Astrocyte (in vitro differentiated cells and primary cell): ENCODE measurements around the gene MYO5A. TPM values are rescaled to one million over a fixed set of nuclear protein-coding genes. Genes with fewer than 3 reads are reported as not detected.
"Not testable (repeated sequence)": the region's sequence is repeated elsewhere in the genome, so short reads cannot be mapped to it uniquely, and the experiment has no call there.

ENCODE experiments used
- DNase-seq: peaks from one replicate; pipeline ENCODE4 v3.0.0-alpha.2; 2010; ENCODE audit warnings: low read depth
- FAIRE-seq: peaks from 2 replicates; lab custom pipeline; 2011; peaks lifted over from hg19 to GRCh38; lab: Jason Lieb, UNC
- H2AFZ ChIP-seq: 2 replicates; pipeline ENCODE4 v1.6.0; 2012; ENCODE audit warnings: low read depth, low read length, inconsistent platforms
- H3K27ac ChIP-seq: 2 replicates; pipeline ENCODE4 v1.5.1; 2011; ENCODE audit warnings: low read depth, low read length, inconsistent platforms
- H3K27me3 ChIP-seq: 2 replicates; pipeline ENCODE4 v1.6.0; 2011; ENCODE audit warnings: low read length, inconsistent platforms; ENCODE audit not compliant: insufficient read depth
- H3K36me3 ChIP-seq: 2 replicates; pipeline ENCODE4 v1.5.1; 2011; ENCODE audit warnings: low read length, inconsistent platforms; ENCODE audit not compliant: insufficient read depth
- H3K4me1 ChIP-seq: 2 replicates; pipeline ENCODE4 v1.5.1; 2011; ENCODE audit warnings: low read length, inconsistent platforms; ENCODE audit not compliant: insufficient read depth
- H3K4me2 ChIP-seq: 2 replicates; pipeline ENCODE4 v1.6.0; 2012; ENCODE audit warnings: low read length, inconsistent platforms
- H3K4me3 ChIP-seq: 2 replicates; pipeline ENCODE4 v1.5.1; 2011; ENCODE audit warnings: low read depth, mild to moderate bottlenecking, low read length, inconsistent platforms; ENCODE audit not compliant: insufficient read depth
- H3K79me2 ChIP-seq: 2 replicates; pipeline ENCODE4 v1.6.0; 2012; ENCODE audit warnings: mild to moderate bottlenecking, low read length, inconsistent platforms; ENCODE audit not compliant: insufficient read depth
- H3K9ac ChIP-seq: 2 replicates; pipeline ENCODE4 v1.6.0; 2012; ENCODE audit warnings: mild to moderate bottlenecking, low read length, inconsistent platforms
- H3K9me3 ChIP-seq: 2 replicates; pipeline ENCODE4 v1.5.1; 2012; ENCODE audit warnings: low read depth, mild to moderate bottlenecking, low read length, inconsistent platforms; ENCODE audit not compliant: insufficient read depth
- H4K20me1 ChIP-seq: 2 replicates; pipeline ENCODE4 v1.6.0; 2012; ENCODE audit warnings: low read length, inconsistent platforms; ENCODE audit not compliant: insufficient read depth
- H3K27ac Mint-ChIP-seq: one replicate; pipeline ENCODE4 v1.8.0; 2021; ENCODE audit warnings: mild to moderate bottlenecking, mixed read lengths; ENCODE audit not compliant: unreplicated experiment
- H3K27me3 Mint-ChIP-seq: one replicate; pipeline ENCODE4 v1.8.0; 2021; ENCODE audit warnings: low read depth, mixed read lengths; ENCODE audit not compliant: unreplicated experiment
- H3K36me3 Mint-ChIP-seq: one replicate; pipeline ENCODE4 v1.8.0; 2021; ENCODE audit warnings: low read depth, mixed read lengths; ENCODE audit not compliant: unreplicated experiment
- H3K4me1 Mint-ChIP-seq: one replicate; pipeline ENCODE4 v1.8.0; 2021; ENCODE audit warnings: low read depth, mixed read lengths; ENCODE audit not compliant: unreplicated experiment
- H3K4me3 Mint-ChIP-seq: one replicate; pipeline ENCODE4 v1.8.0; 2021; ENCODE audit warnings: mild to moderate bottlenecking, moderate library complexity, mixed read lengths; ENCODE audit not compliant: unreplicated experiment
- H3K9me3 Mint-ChIP-seq: one replicate; pipeline ENCODE4 v1.8.0; 2021; ENCODE audit warnings: mild to moderate bottlenecking, mixed read lengths; ENCODE audit not compliant: unreplicated experiment
- CTCF ChIP-seq: IDR thresholded peaks from 2 replicates; pipeline ENCODE4 v1.5.1; 2011; ENCODE audit warnings: low read depth, mild to moderate bottlenecking, inconsistent platforms, low read length, moderate library complexity; ENCODE audit not compliant: insufficient read depth
- EZH2 ChIP-seq: IDR thresholded peaks from 2 replicates; pipeline ENCODE4 v1.6.1; 2012; ENCODE audit warnings: mild to moderate bottlenecking, low read length, inconsistent platforms; ENCODE audit not compliant: insufficient read depth
- total RNA-seq: library from RNA; stranded (reverse); gene quantifications from 2 replicates; pipeline ENCODE4 v1.2.1, GENCODE V29; 2021

MYO5A gene
- total RNA-seq, 1 donor from 2014 or later = 47.6 TPM

DNA sequence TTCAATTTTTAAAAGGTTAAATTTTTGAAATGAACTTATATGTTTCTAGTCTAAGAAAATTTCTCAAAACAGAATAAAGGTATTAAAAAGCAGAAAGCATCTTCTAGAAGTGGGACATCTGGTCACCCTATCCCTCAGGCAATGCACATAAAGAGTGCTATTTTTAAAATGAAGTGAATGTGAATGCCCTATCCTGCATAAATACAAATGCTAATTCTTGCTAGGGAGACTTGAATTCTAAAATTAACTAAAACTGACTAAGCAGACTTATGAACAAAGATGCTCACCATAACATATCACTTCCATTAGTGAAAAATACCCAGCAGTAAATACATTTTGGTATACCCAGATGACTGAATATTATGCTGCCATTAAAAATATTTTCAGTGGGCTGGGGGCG, 11.7 kb downstream of the MYO5A start:
- DNase-seq = no peak
- H3K4me1 Mint-ChIP-seq = peaks cover 12% of the 10 kb centered on the region
- no peaks in the 10 kb centered on the region for H3K4me1 ChIP-seq
- no peak overlapping the region for H3K4me2 ChIP-seq
- H3K36me3 Mint-ChIP-seq = no peaks in the 10 kb centered on the region
- H3K9ac ChIP-seq = no peak overlapping the region
- no peaks in the 10 kb centered on the region for H3K27me3 ChIP-seq
- peaks cover 73% of the 10 kb centered on the region for H3K79me2 ChIP-seq
- FAIRE-seq = no peak
- no peak overlapping the region for H3K27ac Mint-ChIP-seq
- H3K9me3 ChIP-seq = no peaks in the 10 kb centered on the region
- H3K4me3 Mint-ChIP-seq = no peak overlapping the region
- H2AFZ ChIP-seq = no peak overlapping the region
- H3K27ac ChIP-seq = no peak overlapping the region
- H3K4me3 ChIP-seq = no peak overlapping the region
- H3K36me3 ChIP-seq = no peaks in the 10 kb centered on the region
- H3K9me3 Mint-ChIP-seq = no peaks in the 10 kb centered on the region
- TF ChIP-seq CTCF (no peak), EZH2 (no peak)
- H3K27me3 Mint-ChIP-seq = no peaks in the 10 kb centered on the region
- H4K20me1 ChIP-seq = peaks cover 50% of the 10 kb centered on the region

GRCh38 chr15:52515343-52515742, 13.3 kb downstream of the MYO5A start:
- peaks cover 50% of the 10 kb centered on the region for H4K20me1 ChIP-seq
- FAIRE-seq (no peak), DNase-seq (no peak)
- no peak overlapping the region for H2AFZ ChIP-seq
- Mint-ChIP-seq H3K9me3 (no peaks in the 10 kb centered on the region), H3K27me3 (no peaks in the 10 kb centered on the region), H3K4me3 (no peak overlapping the region), H3K36me3 (no peaks in the 10 kb centered on the region), H3K27ac (no peak overlapping the region), H3K4me1 (peaks cover 11% of the 10 kb centered on the region)
- H3K36me3 ChIP-seq = no peaks in the 10 kb centered on the region
- TF ChIP-seq EZH2 (no peak), CTCF (no peak)
- no peaks in the 10 kb centered on the region for H3K9me3 ChIP-seq
- no peak overlapping the region for H3K9ac ChIP-seq
- H3K27ac ChIP-seq = no peak overlapping the region
- no peak overlapping the region for H3K4me3 ChIP-seq
- no peak overlapping the region for H3K4me2 ChIP-seq
- peaks cover 68% of the 10 kb centered on the region for H3K79me2 ChIP-seq
- no peaks in the 10 kb centered on the region for H3K4me1 ChIP-seq
- H3K27me3 ChIP-seq = no peaks in the 10 kb centered on the region

DNA sequence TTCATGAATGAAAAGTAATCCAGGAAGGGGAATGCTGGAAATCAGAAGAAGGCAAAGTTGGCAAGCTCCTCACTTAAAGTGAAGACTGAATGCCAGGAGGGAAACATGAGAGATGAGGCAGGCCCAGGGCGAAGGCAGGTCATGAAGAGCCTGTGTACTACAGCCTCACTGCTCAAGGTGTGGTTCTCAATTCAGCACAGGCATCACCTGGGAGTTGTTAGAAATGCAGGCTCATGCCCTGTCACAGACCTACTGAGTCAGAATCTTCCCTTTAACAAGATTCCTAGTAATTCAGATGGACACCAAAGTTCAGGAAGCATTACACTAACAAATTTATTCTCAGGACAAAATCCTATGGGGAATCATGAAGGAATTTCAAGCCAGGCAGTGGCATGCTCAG, 14.2 kb downstream of the MYO5A start:
- no peak overlapping the region for H3K4me2 ChIP-seq
- no peaks in the 10 kb centered on the region for H3K36me3 Mint-ChIP-seq
- H3K4me3 Mint-ChIP-seq = no peak overlapping the region
- H3K9ac ChIP-seq = no peak overlapping the region
- FAIRE-seq (no peak), DNase-seq (no peak)
- no peaks in the 10 kb centered on the region for H3K9me3 ChIP-seq
- H3K4me3 ChIP-seq = no peak overlapping the region
- H3K4me1 ChIP-seq = no peaks in the 10 kb centered on the region
- H3K36me3 ChIP-seq = no peaks in the 10 kb centered on the region
- H3K27ac Mint-ChIP-seq = no peak overlapping the region
- peaks cover 51% of the 10 kb centered on the region for H4K20me1 ChIP-seq
- no peak overlapping the region for H3K27ac ChIP-seq
- H3K27me3 Mint-ChIP-seq = no peaks in the 10 kb centered on the region
- peaks cover 66% of the 10 kb centered on the region for H3K79me2 ChIP-seq
- peaks cover 17% of the 10 kb centered on the region for H3K4me1 Mint-ChIP-seq
- no peak for TF ChIP-seq EZH2
- no peak for TF ChIP-seq CTCF
- H2AFZ ChIP-seq = no peak overlapping the region
- H3K27me3 ChIP-seq = no peaks in the 10 kb centered on the region
- no peaks in the 10 kb centered on the region for H3K9me3 Mint-ChIP-seq

GRCh38 chr15:52512869-52513268, 15.8 kb downstream of the MYO5A start:
- FAIRE-seq, H3K9ac ChIP-seq, H3K36me3 ChIP-seq, H3K4me3 ChIP-seq, H3K9me3 Mint-ChIP-seq, H3K27me3 Mint-ChIP-seq, H3K36me3 Mint-ChIP-seq, H3K9me3 ChIP-seq, H3K4me2 ChIP-seq, H3K4me3 Mint-ChIP-seq, H3K27ac Mint-ChIP-seq, H3K27me3 ChIP-seq, H3K4me1 ChIP-seq, H3K4me1 Mint-ChIP-seq, H3K27ac ChIP-seq, H2AFZ ChIP-seq, DNase-seq: not testable (repeated sequence)
- H3K79me2 ChIP-seq = peaks cover 71% of the 10 kb centered on the region
- H4K20me1 ChIP-seq = peaks cover 50% of the 10 kb centered on the region
